GM12875 (cell line): ENCODE data around the gene CFB.

Experiments
- H3K4me3 ChIP-seq: one replicate; pipeline ENCODE4 v1.5.1; 2011; ENCODE audit warnings: low read depth, low read length, control low read depth
- CTCF ChIP-seq: IDR thresholded peaks from 2 replicates; pipeline ENCODE4 v1.5.1; 2011; ENCODE audit warnings: low read depth, mild to moderate bottlenecking, control low read depth, inconsistent platforms, low read length, moderate library complexity, borderline replicate concordance; ENCODE audit not compliant: insufficient read depth

CFB gene

DNA sequence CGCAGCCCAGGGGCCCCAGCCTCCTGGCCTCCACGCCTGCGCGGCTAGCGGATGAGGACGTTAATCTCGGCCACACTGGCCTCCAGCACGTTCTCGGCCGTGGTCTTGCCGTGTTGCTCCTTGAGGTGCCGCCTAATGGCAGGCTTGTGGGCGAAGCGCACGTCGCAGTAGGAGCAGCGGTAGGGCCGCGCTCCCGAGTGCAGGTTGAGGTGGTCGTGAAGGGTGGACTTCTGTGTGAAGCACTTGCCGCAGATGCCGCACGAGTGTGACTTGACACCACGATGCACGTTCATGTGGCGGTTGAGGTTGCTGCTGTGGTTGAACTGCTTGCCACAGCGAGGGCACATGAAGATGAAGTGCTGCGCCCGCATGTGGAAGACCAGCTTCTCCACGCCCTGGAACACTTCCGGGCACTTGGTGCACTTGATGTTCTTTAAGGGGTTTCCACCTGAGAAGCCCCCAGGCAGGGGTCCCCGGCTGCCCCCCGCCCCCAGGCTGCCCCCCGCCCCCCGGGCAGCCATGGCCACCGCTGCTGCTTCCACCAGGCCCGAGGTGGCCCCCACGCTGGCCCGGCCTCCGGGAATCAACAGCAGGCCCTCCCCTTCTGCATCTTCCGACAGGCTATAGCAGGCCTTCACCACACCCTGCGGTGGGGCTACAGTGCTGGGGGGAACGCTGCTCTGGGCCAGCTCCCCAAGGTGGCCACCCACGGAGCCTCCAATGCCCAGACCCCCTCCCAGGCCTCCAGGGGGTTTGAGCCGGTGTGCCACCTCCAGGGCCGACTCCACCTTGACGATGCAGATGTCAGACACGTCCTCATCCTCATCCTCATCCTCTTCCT is 45.8 kb upstream of the CFB start:
- TF ChIP-seq CTCF = no peak
- H3K4me3 ChIP-seq = no peak overlapping the region

GRCh38 chr6:31900917-31901414 is 44.9 kb upstream of the CFB start:
- H3K4me3 ChIP-seq = peak overlapping the region; percentile 58
- no peak for TF ChIP-seq CTCF

DNA sequence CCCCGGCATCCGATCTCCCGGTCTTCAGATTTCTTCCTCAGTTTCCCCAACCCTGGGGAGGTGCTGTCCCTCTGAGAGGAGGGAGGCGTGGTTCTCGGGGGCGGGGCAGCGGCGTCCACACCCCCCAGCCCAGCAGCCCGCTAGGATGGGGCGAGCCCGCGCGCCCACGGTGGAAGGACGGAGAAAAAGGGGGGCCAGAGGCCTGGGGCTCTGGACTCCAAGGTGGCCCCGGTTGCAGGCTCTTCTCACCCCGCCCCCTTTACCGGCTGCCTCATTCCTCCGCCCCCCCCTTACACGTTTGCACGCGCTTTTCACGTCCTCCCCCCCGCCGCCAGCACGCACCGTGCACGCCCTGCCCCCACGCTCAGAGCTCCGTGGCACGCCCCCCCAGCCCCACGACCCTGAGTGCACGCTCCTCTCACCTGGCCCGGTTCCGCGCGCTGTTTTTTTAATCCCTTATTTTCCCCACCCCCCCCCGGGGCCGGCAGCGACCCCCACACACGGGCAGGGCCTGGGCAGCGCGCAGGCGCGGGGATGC is 44.4 kb upstream of the CFB start:
- peak overlapping the region; percentile 58 for H3K4me3 ChIP-seq
- TF ChIP-seq CTCF = no peak

DNA sequence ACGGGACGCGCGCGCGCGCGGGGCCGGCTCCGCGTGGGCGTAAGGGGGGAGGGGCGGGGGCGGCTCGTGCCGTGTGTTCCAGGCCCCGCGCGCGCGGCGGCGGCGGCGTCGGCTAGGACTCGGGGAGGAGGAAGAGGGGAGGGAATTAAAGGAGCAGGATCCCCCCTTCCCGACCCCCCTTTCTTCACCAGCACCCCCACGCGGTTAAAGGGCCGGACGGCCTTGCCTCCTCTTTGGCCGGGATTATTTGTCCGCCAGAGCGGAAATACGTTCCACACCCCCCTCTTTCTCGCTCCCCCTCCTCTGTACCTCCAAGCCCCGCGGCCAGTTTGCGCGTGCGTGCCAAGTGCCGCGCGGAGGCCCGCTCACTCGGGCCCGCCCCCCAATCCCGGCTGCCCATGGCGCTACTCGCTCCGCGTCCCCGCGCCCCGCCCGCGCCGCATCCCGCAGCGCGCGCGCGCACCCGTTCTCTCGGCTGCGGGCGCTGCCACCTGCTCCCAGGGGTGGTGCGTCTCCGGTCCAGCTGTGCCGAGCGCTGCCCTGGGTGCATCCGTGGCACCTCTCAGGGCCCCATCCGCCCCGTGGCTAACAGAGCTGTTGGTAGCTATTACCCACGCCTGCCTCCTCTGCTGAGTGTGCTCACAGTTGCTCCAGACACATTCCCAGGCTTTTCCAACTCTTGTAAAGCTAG is 43.8 kb upstream of the CFB start, which contains the start of gene ZBTB12:
Gene ZBTB12 (minus strand): TSS at position 134 of the 691 bp plus-strand sequence. CDS start 781 bp downstream, outside the sequence.
- peak within 1 kb of the TSS; percentile 58 for H3K4me3 ChIP-seq
- TF ChIP-seq CTCF = no peak

GRCh38 chr6:31903957-31904356 is 41.9 kb upstream of the CFB start:
- TF ChIP-seq CTCF = no peak
- no peak overlapping the region for H3K4me3 ChIP-seq

- H3K4me3 ChIP-seq = no peak overlapping the region
- no peak for TF ChIP-seq CTCF
Measured at GRCh38 chr6:31905041-31905440, 40.9 kb upstream of the CFB start.
